K562 (cell line): Measurements from ENCODE around the gene CRKL. TPM values are rescaled to one million over a fixed set of nuclear protein-coding genes. Genes with fewer than 3 reads are reported as not detected.
A peak's percentile ranks its signal among the peaks of the same experiment; 100 is the strongest.

ENCODE experiments used
- KAT7 ChIP-seq: sonication (generic); formaldehyde crosslinking; IDR thresholded peaks from 2 replicates; pipeline ENCODE4 v1.8.0; 2022; ENCODE audit warnings: missing genetic modification reagents, mild to moderate bottlenecking, borderline replicate concordance
- KLF6 ChIP-seq: fragments of 250-450 bp; sonication (Bioruptor Pico); IDR thresholded peaks from 2 replicates; pipeline ENCODE4 v1.4.0; 2020; ENCODE audit warnings: mild to moderate bottlenecking, moderate library complexity, borderline replicate concordance
- polyA plus RNA-seq, 8 experiments: library from polyadenylated mRNA; depleted of rRNA in 4 of 8; stranded (reverse) in 5 of 8; unstranded in 3 of 8; fragments of >200 nt; fragmentation: Nextera tagmentation in 2 of 8; fragmentation: Illumina TruSeq in 1 of 8; extraction: Ambion mirVana in 2 of 8; extraction: Trizol in 1 of 8; gene quantifications; 2 replicates each; pipeline versions ENCODE4 v1.2.1 to v1.2.3, GENCODE V29; 2011 to 2014; ENCODE audit warnings: inconsistent platforms in 1 of 8, missing spikeins in 1 of 8
- total RNA-seq, 7 experiments: library from RNA; depleted of rRNA in 6 of 7; stranded (reverse); fragments of >200 nt in 6 of 7; fragmentation: Illumina TruSeq in 2 of 7; extraction: Trizol in 2 of 7; gene quantifications; 2 replicates each; pipeline versions ENCODE4 v1.2.1 to v1.2.3, GENCODE V29; 2011 to 2021; ENCODE audit warnings: low replicate concordance in 1 of 7
- TF ChIP-seq, protein P1 (sequence below): fragments of 250-450 bp; sonication (Bioruptor Pico); IDR thresholded peaks from 2 replicates; pipeline ENCODE4 v1.8.0; 2021; ENCODE audit warnings: mild to moderate bottlenecking, moderate library complexity
- TF ChIP-seq, protein P2 (sequence below): fragments of 450-650 bp; IDR thresholded peaks from 2 replicates; pipeline ENCODE4 v1.6.1; 2016; ENCODE audit warnings: missing biosample characterization, missing genetic modification characterization
- TF ChIP-seq, protein P3 (sequence below), 2 experiments: IDR thresholded peaks in 1 of 2; conservative IDR thresholded peaks in 1 of 2; 2 replicates each; pipeline ENCODE4 v1.6.1; 2016; ENCODE audit warnings: low read depth in 2 of 2, mild to moderate bottlenecking in 1 of 2, missing compliant biosample characterization in 1 of 2, missing genetic modification characterization in 1 of 2, moderate library complexity in 1 of 2
- TF ChIP-seq, protein P4 (sequence below), 2 experiments: fragments of 250-450 bp in 1 of 2; fragments of 450-650 bp in 1 of 2; sonication (Bioruptor Pico) in 1 of 2; IDR thresholded peaks; 2 replicates each; pipeline versions ENCODE4 v1.6.1 to v1.8.0; 2016 to 2021; ENCODE audit warnings: mild to moderate bottlenecking in 2 of 2, moderate library complexity in 2 of 2, missing compliant biosample characterization in 1 of 2, missing genetic modification characterization in 1 of 2
- TF ChIP-seq, protein P5 (sequence below): IDR thresholded peaks from 3 replicates; pipeline ENCODE4 v1.6.1; 2011; ENCODE audit warnings: borderline replicate concordance, mild to moderate bottlenecking, moderate library complexity; ENCODE audit not compliant: insufficient read length; ENCODE audit errors: extremely low read depth
- TF ChIP-seq, protein P6 (sequence below): fragments of 450-650 bp; IDR thresholded peaks from 2 replicates; pipeline ENCODE4 v1.6.1; 2016; ENCODE audit warnings: low read depth, mild to moderate bottlenecking, moderate library complexity
- TF ChIP-seq, protein P7 (sequence below): fragments of 450-650 bp; formaldehyde crosslinking; IDR thresholded peaks from 2 replicates; pipeline ENCODE4 v1.4.0; 2022; ENCODE audit warnings: mild to moderate bottlenecking, moderate library complexity

Gene CRKL
- total and polyA plus RNA-seq, 9 of the 15 experiments (the other 6 are each of a cell fraction or from before 2014, with no cell fraction given) = 100 to 263 (median 124) TPM

DNA sequence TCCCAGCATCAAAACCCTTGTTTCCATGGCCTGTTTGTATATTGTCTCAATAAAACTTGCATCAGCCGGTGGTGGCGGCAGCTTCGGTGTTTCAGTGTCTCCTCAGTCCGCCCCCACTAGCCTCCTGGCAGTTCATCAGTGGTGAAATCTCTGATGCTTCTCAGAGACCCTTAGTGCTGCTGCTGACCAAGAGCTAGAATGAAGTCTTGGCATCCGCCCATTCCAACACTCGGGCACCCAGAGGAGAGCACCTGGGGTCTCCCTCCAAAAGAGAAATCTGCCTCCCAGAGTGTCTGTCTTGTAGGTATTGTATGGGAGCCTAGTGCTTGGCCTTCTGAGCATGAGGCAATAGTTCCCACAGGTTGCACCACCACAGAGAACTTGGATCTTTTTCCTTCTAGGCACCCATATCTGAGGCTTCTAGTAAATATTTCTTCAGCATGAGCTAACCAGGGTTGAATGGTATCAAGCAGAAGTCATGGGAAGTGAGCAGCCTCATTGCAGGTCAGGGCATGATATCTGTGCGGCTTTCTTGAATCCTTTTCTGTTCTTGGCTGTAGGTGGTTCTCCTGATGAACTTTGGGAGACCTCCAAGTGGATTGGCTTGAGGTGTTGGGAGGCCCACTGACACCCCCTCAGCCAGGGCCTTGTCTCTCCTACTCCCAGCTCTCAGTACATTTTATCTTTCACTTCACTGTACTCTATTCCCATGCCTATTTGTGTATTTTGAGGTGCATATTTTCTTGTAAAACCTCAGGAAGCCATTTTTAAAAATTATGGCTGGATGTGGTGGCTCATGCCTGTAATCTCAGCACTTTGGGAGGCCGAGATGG, 36.7 kb downstream of the CRKL start (continued):
- TF ChIP-seq, protein P1, sequence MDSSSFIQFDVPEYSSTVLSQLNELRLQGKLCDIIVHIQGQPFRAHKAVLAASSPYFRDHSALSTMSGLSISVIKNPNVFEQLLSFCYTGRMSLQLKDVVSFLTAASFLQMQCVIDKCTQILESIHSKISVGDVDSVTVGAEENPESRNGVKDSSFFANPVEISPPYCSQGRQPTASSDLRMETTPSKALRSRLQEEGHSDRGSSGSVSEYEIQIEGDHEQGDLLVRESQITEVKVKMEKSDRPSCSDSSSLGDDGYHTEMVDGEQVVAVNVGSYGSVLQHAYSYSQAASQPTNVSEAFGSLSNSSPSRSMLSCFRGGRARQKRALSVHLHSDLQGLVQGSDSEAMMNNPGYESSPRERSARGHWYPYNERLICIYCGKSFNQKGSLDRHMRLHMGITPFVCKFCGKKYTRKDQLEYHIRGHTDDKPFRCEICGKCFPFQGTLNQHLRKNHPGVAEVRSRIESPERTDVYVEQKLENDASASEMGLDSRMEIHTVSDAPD (CRISPR knock-in tag) = 0 out of 2 replicates have a peak, but pooled peaks have one; percentile 51
- TF ChIP-seq, protein P2, sequence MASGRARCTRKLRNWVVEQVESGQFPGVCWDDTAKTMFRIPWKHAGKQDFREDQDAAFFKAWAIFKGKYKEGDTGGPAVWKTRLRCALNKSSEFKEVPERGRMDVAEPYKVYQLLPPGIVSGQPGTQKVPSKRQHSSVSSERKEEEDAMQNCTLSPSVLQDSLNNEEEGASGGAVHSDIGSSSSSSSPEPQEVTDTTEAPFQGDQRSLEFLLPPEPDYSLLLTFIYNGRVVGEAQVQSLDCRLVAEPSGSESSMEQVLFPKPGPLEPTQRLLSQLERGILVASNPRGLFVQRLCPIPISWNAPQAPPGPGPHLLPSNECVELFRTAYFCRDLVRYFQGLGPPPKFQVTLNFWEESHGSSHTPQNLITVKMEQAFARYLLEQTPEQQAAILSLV = peak; percentile 95
- TF ChIP-seq KAT7 (CRISPR knock-in tag) = 0 out of 2 replicates have a peak, but pooled peaks have one; percentile 58
- TF ChIP-seq, protein P3, sequence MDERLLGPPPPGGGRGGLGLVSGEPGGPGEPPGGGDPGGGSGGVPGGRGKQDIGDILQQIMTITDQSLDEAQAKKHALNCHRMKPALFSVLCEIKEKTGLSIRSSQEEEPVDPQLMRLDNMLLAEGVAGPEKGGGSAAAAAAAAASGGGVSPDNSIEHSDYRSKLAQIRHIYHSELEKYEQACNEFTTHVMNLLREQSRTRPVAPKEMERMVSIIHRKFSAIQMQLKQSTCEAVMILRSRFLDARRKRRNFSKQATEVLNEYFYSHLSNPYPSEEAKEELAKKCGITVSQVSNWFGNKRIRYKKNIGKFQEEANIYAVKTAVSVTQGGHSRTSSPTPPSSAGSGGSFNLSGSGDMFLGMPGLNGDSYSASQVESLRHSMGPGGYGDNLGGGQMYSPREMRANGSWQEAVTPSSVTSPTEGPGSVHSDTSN (CRISPR knock-in tag; IDR thresholded peaks at IDR 0.05; ENCODE audit: low read depth) = no peak
- TF ChIP-seq, protein P3 (tag; conservative IDR thresholded peaks at IDR 0.05; ENCODE audit: low read depth) = no peak
- TF ChIP-seq, protein P4, sequence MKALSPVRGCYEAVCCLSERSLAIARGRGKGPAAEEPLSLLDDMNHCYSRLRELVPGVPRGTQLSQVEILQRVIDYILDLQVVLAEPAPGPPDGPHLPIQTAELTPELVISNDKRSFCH (CRISPR knock-in tag; IDR thresholded peaks at IDR 0.05) = peak; percentile 64; the same call in 1 of the 2 replicates
- TF ChIP-seq, protein P4 (tag; IDR thresholded peaks at IDR 0.05) = no peak; the same call in 1 of the 2 replicates
- TF ChIP-seq, protein P5, sequence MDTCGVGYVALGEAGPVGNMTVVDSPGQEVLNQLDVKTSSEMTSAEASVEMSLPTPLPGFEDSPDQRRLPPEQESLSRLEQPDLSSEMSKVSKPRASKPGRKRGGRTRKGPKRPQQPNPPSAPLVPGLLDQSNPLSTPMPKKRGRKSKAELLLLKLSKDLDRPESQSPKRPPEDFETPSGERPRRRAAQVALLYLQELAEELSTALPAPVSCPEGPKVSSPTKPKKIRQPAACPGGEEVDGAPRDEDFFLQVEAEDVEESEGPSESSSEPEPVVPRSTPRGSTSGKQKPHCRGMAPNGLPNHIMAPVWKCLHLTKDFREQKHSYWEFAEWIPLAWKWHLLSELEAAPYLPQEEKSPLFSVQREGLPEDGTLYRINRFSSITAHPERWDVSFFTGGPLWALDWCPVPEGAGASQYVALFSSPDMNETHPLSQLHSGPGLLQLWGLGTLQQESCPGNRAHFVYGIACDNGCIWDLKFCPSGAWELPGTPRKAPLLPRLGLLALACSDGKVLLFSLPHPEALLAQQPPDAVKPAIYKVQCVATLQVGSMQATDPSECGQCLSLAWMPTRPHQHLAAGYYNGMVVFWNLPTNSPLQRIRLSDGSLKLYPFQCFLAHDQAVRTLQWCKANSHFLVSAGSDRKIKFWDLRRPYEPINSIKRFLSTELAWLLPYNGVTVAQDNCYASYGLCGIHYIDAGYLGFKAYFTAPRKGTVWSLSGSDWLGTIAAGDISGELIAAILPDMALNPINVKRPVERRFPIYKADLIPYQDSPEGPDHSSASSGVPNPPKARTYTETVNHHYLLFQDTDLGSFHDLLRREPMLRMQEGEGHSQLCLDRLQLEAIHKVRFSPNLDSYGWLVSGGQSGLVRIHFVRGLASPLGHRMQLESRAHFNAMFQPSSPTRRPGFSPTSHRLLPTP = no peak
- TF ChIP-seq, protein P6, sequence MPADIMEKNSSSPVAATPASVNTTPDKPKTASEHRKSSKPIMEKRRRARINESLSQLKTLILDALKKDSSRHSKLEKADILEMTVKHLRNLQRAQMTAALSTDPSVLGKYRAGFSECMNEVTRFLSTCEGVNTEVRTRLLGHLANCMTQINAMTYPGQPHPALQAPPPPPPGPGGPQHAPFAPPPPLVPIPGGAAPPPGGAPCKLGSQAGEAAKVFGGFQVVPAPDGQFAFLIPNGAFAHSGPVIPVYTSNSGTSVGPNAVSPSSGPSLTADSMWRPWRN = 0 out of 2 replicates have a peak, but pooled peaks have one; percentile 30
- 0 out of 2 replicates have a peak, but pooled peaks have one; percentile 5 for TF ChIP-seq KLF6 (CRISPR knock-in tag)
- TF ChIP-seq, protein P7, sequence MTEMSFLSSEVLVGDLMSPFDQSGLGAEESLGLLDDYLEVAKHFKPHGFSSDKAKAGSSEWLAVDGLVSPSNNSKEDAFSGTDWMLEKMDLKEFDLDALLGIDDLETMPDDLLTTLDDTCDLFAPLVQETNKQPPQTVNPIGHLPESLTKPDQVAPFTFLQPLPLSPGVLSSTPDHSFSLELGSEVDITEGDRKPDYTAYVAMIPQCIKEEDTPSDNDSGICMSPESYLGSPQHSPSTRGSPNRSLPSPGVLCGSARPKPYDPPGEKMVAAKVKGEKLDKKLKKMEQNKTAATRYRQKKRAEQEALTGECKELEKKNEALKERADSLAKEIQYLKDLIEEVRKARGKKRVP (CRISPR knock-in tag) = peak; percentile 85
